Suprapubic skin (tissue), 4 donors: Measurements from ENCODE around the gene PAK2.

Experiments
- CTCF ChIP-seq, 2 donors: fragments of 200-600 bp in 1 of 2; fragments of 450-650 bp in 1 of 2; sonication (generic) in 1 of 2; IDR thresholded peaks; one replicate each; pipeline ENCODE4 v1.5.1; 2016 to 2019; ENCODE audit warnings: antibody characterized with exemption in 2 of 2, mild to moderate bottlenecking in 1 of 2, moderate library complexity in 1 of 2
- POLR2A ChIP-seq, 2 donors: fragments of 450-650 bp; IDR thresholded peaks; one replicate each; pipeline ENCODE4 v1.6.1; 2017; ENCODE audit warnings: antibody characterized with exemption in 2 of 2, mild to moderate bottlenecking in 2 of 2, moderate library complexity in 2 of 2
- POLR2AphosphoS5 ChIP-seq, 3 donors: sonication (generic); formaldehyde crosslinking; IDR thresholded peaks; one replicate each; pipeline ENCODE4 v1.6.1; 2017; ENCODE audit warnings: antibody characterized with exemption in 3 of 3

GRCh38 chr3:196774848-196775422, 35.3 kb downstream of the PAK2 start:
- TF ChIP-seq CTCF (IDR thresholded peaks at IDR 0.05): no peak
- TF ChIP-seq POLR2A (IDR thresholded peaks at IDR 0.05): no peak
- TF ChIP-seq POLR2AphosphoS5 (IDR thresholded peaks at IDR 0.05): no peak
